Ishikawa (cell line): Measurements from ENCODE around the gene FAM131A.
A peak's percentile ranks its signal among the peaks of the same experiment; 100 is the strongest.

Source experiments
- CEBPB ChIP-seq: IDR thresholded peaks from 2 replicates; pipeline ENCODE4 v1.6.1; 2012
- CREB1 ChIP-seq: IDR thresholded peaks from 2 replicates; pipeline ENCODE4 v1.6.1; 2012; ENCODE audit warnings: low read depth
- EGR1 ChIP-seq: IDR thresholded peaks from 2 replicates; pipeline ENCODE4 v1.6.1; 2012
- EP300 ChIP-seq: IDR thresholded peaks from 2 replicates; pipeline ENCODE4 v1.6.1; 2012; ENCODE audit warnings: borderline replicate concordance
- FOXM1 ChIP-seq: IDR thresholded peaks from 2 replicates; pipeline ENCODE4 v1.6.1; 2012; ENCODE audit warnings: low read depth, borderline replicate concordance
- NFIC ChIP-seq: IDR thresholded peaks from 2 replicates; pipeline ENCODE4 v1.6.1; 2012
- RAD21 ChIP-seq: IDR thresholded peaks from 2 replicates; pipeline ENCODE4 v1.6.1; 2012; ENCODE audit warnings: low read depth
- REST ChIP-seq: IDR thresholded peaks from 2 replicates; pipeline ENCODE4 v1.6.1; 2012; ENCODE audit warnings: low read depth, mild to moderate bottlenecking
- TAF1 ChIP-seq: IDR thresholded peaks from 2 replicates; pipeline ENCODE4 v1.6.1; 2012; ENCODE audit warnings: low read depth, mild to moderate bottlenecking
- TCF12 ChIP-seq: IDR thresholded peaks from 2 replicates; pipeline ENCODE4 v1.6.1; 2012; ENCODE audit warnings: low read depth
- TEAD4 ChIP-seq: IDR thresholded peaks from 2 replicates; pipeline ENCODE4 v1.6.1; 2012
- YY1 ChIP-seq: IDR thresholded peaks from 2 replicates; pipeline ENCODE4 v1.6.1; 2012; ENCODE audit warnings: low read depth
- ZBTB7A ChIP-seq: IDR thresholded peaks from 2 replicates; pipeline ENCODE4 v1.6.1; 2012; ENCODE audit warnings: low read depth
- TF ChIP-seq, protein P1 (sequence below): IDR thresholded peaks from 2 replicates; pipeline ENCODE4 v1.6.1; 2012
- TF ChIP-seq, protein P2 (sequence below): IDR thresholded peaks from 2 replicates; pipeline ENCODE4 v1.6.1; 2012

Gene FAM131A

DNA sequence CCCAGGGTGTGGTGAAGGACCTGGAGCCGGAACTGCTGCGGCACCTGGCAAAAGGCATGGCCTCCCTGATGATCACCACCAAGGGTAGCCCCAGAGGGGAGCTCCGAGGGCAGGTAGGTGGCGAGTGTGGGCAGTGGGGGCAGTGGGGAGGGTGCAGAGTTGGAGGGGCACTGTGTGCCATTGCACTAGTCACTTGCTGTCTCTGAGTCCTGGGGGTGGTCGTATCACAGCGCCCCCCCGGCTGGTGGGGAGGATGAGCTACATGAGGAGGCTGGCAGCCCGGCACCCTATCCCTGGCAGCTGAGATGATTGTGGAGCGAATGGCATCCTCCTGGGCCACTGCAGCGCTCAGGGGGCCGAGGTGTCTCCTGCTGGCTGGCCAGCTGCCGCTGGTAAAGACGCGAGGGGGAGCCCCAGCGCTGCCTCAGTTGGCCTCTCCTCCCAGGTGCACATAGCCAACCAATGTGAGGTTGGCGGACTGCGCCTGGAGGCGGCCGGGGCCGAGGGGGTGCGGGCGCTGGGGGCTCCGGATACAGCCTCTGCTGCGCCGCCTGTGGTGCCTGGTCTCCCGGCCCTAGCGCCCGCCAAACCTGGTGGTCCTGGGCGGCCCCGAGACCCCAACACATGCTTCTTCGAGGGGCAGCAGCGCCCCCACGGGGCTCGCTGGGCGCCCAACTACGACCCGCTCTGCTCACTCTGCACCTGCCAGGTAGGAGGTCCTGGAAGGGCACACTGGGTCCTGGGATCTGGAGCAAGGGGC lies 48.8 kb downstream of the FAM131A start:
- no peak for TF ChIP-seq EP300
- TF ChIP-seq ZBTB7A: peak; percentile 26; the same call in 1 of the 2 replicates

- no peak for TF ChIP-seq EP300
- TF ChIP-seq YY1: no peak
- no peak for TF ChIP-seq RAD21
- TF ChIP-seq, protein P1, sequence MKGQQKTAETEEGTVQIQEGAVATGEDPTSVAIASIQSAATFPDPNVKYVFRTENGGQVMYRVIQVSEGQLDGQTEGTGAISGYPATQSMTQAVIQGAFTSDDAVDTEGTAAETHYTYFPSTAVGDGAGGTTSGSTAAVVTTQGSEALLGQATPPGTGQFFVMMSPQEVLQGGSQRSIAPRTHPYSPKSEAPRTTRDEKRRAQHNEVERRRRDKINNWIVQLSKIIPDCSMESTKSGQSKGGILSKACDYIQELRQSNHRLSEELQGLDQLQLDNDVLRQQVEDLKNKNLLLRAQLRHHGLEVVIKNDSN: no peak
- TF ChIP-seq TCF12: no peak
- TF ChIP-seq CEBPB: no peak
- TF ChIP-seq TAF1: no peak
- TF ChIP-seq, protein P2, sequence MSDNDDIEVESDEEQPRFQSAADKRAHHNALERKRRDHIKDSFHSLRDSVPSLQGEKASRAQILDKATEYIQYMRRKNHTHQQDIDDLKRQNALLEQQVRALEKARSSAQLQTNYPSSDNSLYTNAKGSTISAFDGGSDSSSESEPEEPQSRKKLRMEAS: no peak
- TF ChIP-seq TEAD4: no peak
- no peak for TF ChIP-seq NFIC
- TF ChIP-seq CREB1: no peak
- TF ChIP-seq ZBTB7A: no peak
- TF ChIP-seq EGR1: no peak
- no peak for TF ChIP-seq FOXM1
- TF ChIP-seq REST: no peak
Measured at GRCh38 chr3:184387174-184387714, 49.8 kb downstream of the FAM131A start.

DNA sequence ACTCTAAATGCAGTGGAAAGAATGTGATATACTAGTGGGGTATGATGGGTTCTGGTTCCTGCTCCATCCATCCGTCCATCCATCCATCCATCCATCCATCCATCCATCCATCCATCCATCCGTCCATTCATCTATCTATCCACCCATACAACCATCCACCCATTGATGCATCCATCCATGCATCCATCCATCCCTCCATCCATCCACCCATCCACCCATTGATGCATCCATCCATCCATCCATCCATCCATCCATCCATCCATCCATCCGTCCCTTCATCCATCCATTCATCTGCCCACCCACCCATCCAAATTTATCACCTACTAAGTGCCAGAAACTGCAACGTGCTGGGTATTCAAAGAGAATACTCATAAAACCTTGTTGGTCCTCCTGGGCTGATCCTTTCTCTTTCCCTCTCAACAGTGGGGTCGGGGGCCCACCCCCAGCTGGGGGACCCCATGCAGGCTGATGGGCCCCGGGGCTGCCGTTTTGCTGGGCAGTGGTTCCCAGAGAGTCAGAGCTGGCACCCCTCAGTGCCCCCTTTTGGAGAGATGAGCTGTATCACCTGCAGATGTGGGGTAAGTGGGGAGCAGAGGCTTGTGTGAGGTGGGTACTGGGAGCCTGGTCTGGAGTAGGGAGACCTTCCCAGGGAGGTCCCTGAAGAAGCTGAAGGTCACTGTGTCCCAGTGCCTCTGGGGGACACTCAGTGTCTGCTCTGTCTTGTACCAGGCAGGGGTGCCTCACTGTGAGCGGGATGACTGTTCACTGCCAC lies 51.0 kb downstream of the FAM131A start:
- TF ChIP-seq NFIC (no peak), EGR1 (no peak), TCF12 (no peak)
- TF ChIP-seq, protein P1: no peak

DNA sequence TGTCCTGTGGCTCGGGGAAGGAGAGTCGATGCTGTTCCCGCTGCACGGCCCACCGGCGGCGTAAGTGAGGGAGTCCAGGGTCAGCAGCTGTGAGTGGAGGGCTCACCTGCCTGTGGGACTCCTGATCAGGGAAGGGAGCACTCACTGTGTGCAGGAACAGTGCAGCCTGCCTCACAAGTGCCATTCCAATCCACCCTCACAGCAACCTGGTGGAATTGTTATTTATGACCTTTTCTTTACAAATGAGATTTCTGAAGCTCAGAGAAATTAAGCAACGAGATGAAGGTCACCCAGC lies 51.5 kb downstream of the FAM131A start:
- TF ChIP-seq RAD21 (no peak), TCF12 (no peak), YY1 (no peak), CREB1 (no peak), TEAD4 (no peak), NFIC (no peak), EP300 (no peak), REST (no peak), ZBTB7A (no peak), FOXM1 (no peak)
- TF ChIP-seq, protein P2: no peak
- TF ChIP-seq, protein P1: no peak

DNA sequence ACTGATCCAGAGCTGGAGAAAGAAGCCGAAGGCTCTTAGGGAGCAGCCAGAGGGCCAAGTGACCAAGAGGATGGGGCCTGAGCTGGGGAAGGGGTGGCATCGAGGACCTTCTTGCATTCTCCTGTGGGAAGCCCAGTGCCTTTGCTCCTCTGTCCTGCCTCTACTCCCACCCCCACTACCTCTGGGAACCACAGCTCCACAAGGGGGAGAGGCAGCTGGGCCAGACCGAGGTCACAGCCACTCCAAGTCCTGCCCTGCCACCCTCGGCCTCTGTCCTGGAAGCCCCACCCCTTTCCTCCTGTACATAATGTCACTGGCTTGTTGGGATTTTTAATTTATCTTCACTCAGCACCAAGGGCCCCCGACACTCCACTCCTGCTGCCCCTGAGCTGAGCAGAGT lies 52.0 kb downstream of the FAM131A start:
- TF ChIP-seq RAD21 (no peak), FOXM1 (no peak), NFIC (no peak), CREB1 (no peak), TEAD4 (no peak), EP300 (no peak)
- TF ChIP-seq, protein P2: no peak
- TF ChIP-seq, protein P1: no peak
